ENCODE measurements around the gene BARX1.

- no peak for TF ChIP-seq POLR2A (IDR thresholded peaks at IDR 0.05; ENCODE audit: low read depth, low read length)
- no peak for TF ChIP-seq POLR2AphosphoS5 (IDR thresholded peaks at IDR 0.05; ENCODE audit: low read depth, low read length)
- TF ChIP-seq TAF1 (IDR thresholded peaks at IDR 0.05; ENCODE audit: low read depth, low read length): no peak
- no peak for TF ChIP-seq SPI1 (IDR thresholded peaks at IDR 0.05; ENCODE audit: low read depth, low read length)
- no peak for TF ChIP-seq POU2F2 (IDR thresholded peaks at IDR 0.05; ENCODE audit: low read depth, low read length)
Observed at GRCh38 chr9:93944011-93944410, 11.1 kb downstream of the BARX1 start.
